HCT116 (cell line): ENCODE measurements around the gene NHLRC4. TPM values are rescaled to one million over a fixed set of nuclear protein-coding genes. Genes with fewer than 3 reads are reported as not detected.

Experiments used
- ATAC-seq: fragments of 200-7000 bp; cut with Tn5 transposase; 2 replicates; pipeline ENCODE4 v1.9.1; 2020; ENCODE audit warnings: mild to moderate bottlenecking, moderate library complexity
- BruUV-seq: library from RNA; stranded (reverse); fragments of 400-500 nt; replicated peaks from 2 replicates; lab custom pipeline; 2021; lab: Mats Ljungman, UMichigan
- CTCF ChIA-PET: fragments of 300-600 bp; sonication (Branson Sonifier 250); formaldehyde crosslinking; loops from one replicate; lab custom pipeline; 2021; ENCODE audit warnings: antibody characterized with exemption; lab: Charles Lee
- POLR2A ChIA-PET: fragments of 300-600, 350-600 bp; sonication (Branson Sonifier 250); formaldehyde crosslinking; loops from one replicate; lab custom pipeline; 2021; ENCODE audit warnings: antibody characterized with exemption; lab: Charles Lee
- RAD21 ChIA-PET, 2 experiments: fragments of 300-600 bp; sonication (Branson Sonifier 250); formaldehyde crosslinking; loops; one replicate each; lab custom pipeline; 2023; ENCODE audit warnings: low total read pairs in 2 of 2; ENCODE audit not compliant: uncharacterized antibody in 2 of 2, unreplicated experiment in 2 of 2, low non-redundant PET in 1 of 2; lab: Charles Lee
- DNase-seq: peaks from one replicate; pipeline ENCODE4 v3.0.0-alpha.2; 2010; ENCODE audit warnings: low read depth, low spot score
- H2AFZ ChIP-seq: fragments of 200-600 bp; shearing (Covaris generic), sonication (generic); 2 replicates; pipeline ENCODE4 v1.6.1; 2017; ENCODE audit warnings: low read depth, mixed run types, mixed read lengths, antibody characterized with exemption, low read length; ENCODE audit not compliant: poor library complexity, severe bottlenecking
- H3K27ac ChIP-seq: 2 replicates; pipeline ENCODE4 v1.5.1; 2012; ENCODE audit warnings: low read depth, low read length
- H3K27me3 ChIP-seq: fragments of 200-600 bp; sonication (generic); 2 replicates; pipeline ENCODE4 v1.6.1; 2016; ENCODE audit warnings: mixed run types, low read length, mixed read lengths; ENCODE audit not compliant: insufficient read depth
- H3K36me3 ChIP-seq, 2 experiments: fragments of 200-500 bp in 1 of 2; fragments of 200-600 bp in 1 of 2; sonication (Bioruptor generic) in 1 of 2; sonication (generic) in 1 of 2; 2 replicates each; pipeline versions ENCODE4 v1.5.1 to v1.6.1; 2014 to 2016; ENCODE audit warnings: low read length in 2 of 2, inconsistent platforms in 1 of 2, mixed read lengths in 1 of 2, mixed run types in 1 of 2; ENCODE audit not compliant: insufficient read depth in 2 of 2, control insufficient read depth in 1 of 2
- H3K4me1 ChIP-seq, 2 experiments: fragments of 200-600 bp in 1 of 2; sonication (generic) in 1 of 2; 2 replicates each; pipeline versions ENCODE4 v1.5.1 to v1.6.1; 2012 to 2017; ENCODE audit warnings: low read length in 2 of 2, inconsistent platforms in 1 of 2, mild to moderate bottlenecking in 1 of 2, mixed read lengths in 1 of 2, mixed run types in 1 of 2, moderate library complexity in 1 of 2; ENCODE audit not compliant: insufficient read depth in 2 of 2, control insufficient read depth in 1 of 2
- H3K4me2 ChIP-seq: fragments of 200-600 bp; sonication (generic); 2 replicates; pipeline ENCODE4 v1.6.1; 2017; ENCODE audit warnings: mixed run types, low read length, mixed read lengths
- H3K4me3 ChIP-seq, 2 experiments: fragments of 200-600 bp in 1 of 2; sonication (generic) in 1 of 2; replicated peaks in 1 of 2; 2 replicates each; pipeline ENCODE4 v1.5.1; 2011 to 2016; ENCODE audit warnings: low read length in 2 of 2, control low read depth in 1 of 2, low read depth in 1 of 2, mild to moderate bottlenecking in 1 of 2, mixed read lengths in 1 of 2, mixed run types in 1 of 2
- H3K79me2 ChIP-seq: fragments of 200-600 bp; sonication (generic); 2 replicates; pipeline ENCODE4 v1.6.1; 2017; ENCODE audit warnings: mild to moderate bottlenecking, mixed run types, low read length, moderate library complexity, mixed read lengths; ENCODE audit not compliant: insufficient read depth
- H3K9ac ChIP-seq: fragments of 200-600 bp; sonication (generic); 2 replicates; pipeline ENCODE4 v1.6.1; 2016; ENCODE audit warnings: low read length, mixed read lengths
- H3K9me2 ChIP-seq: fragments of 200-600 bp; sonication (generic), shearing (Covaris generic); 2 replicates; pipeline ENCODE4 v1.6.1; 2017; ENCODE audit warnings: mixed run types, mild to moderate bottlenecking, moderate library complexity; ENCODE audit not compliant: insufficient read depth
- H3K9me3 ChIP-seq, 2 experiments: fragments of 200-500 bp in 1 of 2; fragments of 200-600 bp in 1 of 2; sonication (Bioruptor generic) in 1 of 2; sonication (generic) in 1 of 2; 2 replicates each; pipeline ENCODE4 v1.6.1; 2014 to 2017; ENCODE audit warnings: low read length in 2 of 2, mixed read lengths in 2 of 2, inconsistent platforms in 1 of 2, low read depth in 1 of 2, mild to moderate bottlenecking in 1 of 2, mixed run types in 1 of 2, moderate library complexity in 1 of 2; ENCODE audit not compliant: control insufficient read depth in 1 of 2, insufficient read depth in 1 of 2
- H4K20me1 ChIP-seq: fragments of 200-600 bp; sonication (generic), shearing (Covaris generic); 2 replicates; pipeline ENCODE4 v1.6.1; 2017; ENCODE audit warnings: mixed run types, mild to moderate bottlenecking, moderate library complexity; ENCODE audit not compliant: insufficient read depth
- CBX3 ChIP-seq: IDR thresholded peaks from 2 replicates; pipeline ENCODE4 v1.6.1; 2012; ENCODE audit warnings: low read depth
- CEBPB ChIP-seq: IDR thresholded peaks from 2 replicates; pipeline ENCODE4 v1.6.1; 2012; ENCODE audit warnings: low read depth
- EGR1 ChIP-seq: IDR thresholded peaks from 2 replicates; pipeline ENCODE4 v1.6.1; 2012; ENCODE audit warnings: low read depth
- ELF1 ChIP-seq: IDR thresholded peaks from 2 replicates; pipeline ENCODE4 v1.6.1; 2012; ENCODE audit warnings: low read depth, borderline replicate concordance
- EZH2phosphoT487 ChIP-seq: fragments of 200-600 bp; IDR thresholded peaks from 2 replicates; pipeline ENCODE4 v1.6.1; 2018; ENCODE audit warnings: antibody characterized with exemption, borderline replicate concordance
- FOSL1 ChIP-seq: IDR thresholded peaks from 2 replicates; pipeline ENCODE4 v1.6.1; 2012; ENCODE audit warnings: low read depth
- JUND ChIP-seq: IDR thresholded peaks from 2 replicates; pipeline ENCODE4 v1.6.1; 2012
- POLR2A ChIP-seq: IDR thresholded peaks from 2 replicates; pipeline ENCODE4 v1.7.0; 2011; ENCODE audit warnings: borderline replicate concordance; ENCODE audit not compliant: insufficient read depth, insufficient read length; ENCODE audit errors: extremely low read depth
- POLR2AphosphoS5 ChIP-seq: IDR thresholded peaks from 2 replicates; pipeline ENCODE4 v1.6.1; 2011; ENCODE audit warnings: mild to moderate bottlenecking, low read depth, low read length, moderate library complexity
- SP1 ChIP-seq: IDR thresholded peaks from 2 replicates; pipeline ENCODE4 v1.6.1; 2012; ENCODE audit warnings: low read depth
- SRF ChIP-seq: IDR thresholded peaks from 2 replicates; pipeline ENCODE4 v1.6.1; 2012; ENCODE audit warnings: low read depth
- TCF7L2 ChIP-seq: IDR thresholded peaks from 2 replicates; pipeline ENCODE4 v1.7.0; 2011; ENCODE audit warnings: borderline replicate concordance, inconsistent platforms; ENCODE audit not compliant: insufficient read depth, insufficient read length; ENCODE audit errors: extremely low read depth
- YY1 ChIP-seq: IDR thresholded peaks from 2 replicates; pipeline ENCODE4 v1.6.1; 2011; ENCODE audit warnings: low read length, low read depth, moderate library complexity, mild to moderate bottlenecking; ENCODE audit not compliant: insufficient replicate concordance; ENCODE audit errors: extremely low read depth
- ZFX ChIP-seq: fragments of 450-650 bp; IDR thresholded peaks from 2 replicates; pipeline ENCODE4 v1.6.1; 2017
- ZNF274 ChIP-seq: fragments of 200-500 bp; sonication (Bioruptor generic); IDR thresholded peaks from 2 replicates; pipeline ENCODE4 v1.6.1; 2014; ENCODE audit warnings: mild to moderate bottlenecking, low read depth, low read length, inconsistent platforms
- intact Hi-C: fragments of 100-400 bp; cut with micrococcal nuclease; formaldehyde crosslinking; loops from 2 replicates; pipeline ENCODE4 v1.10.0; 2022
- total RNA-seq: library from RNA; stranded (reverse); gene quantifications from one replicate; pipeline ENCODE4 v1.2.1, GENCODE V29; 2021; ENCODE audit not compliant: unreplicated experiment
- TF ChIP-seq, protein P1 (sequence below): IDR thresholded peaks from 2 replicates; pipeline ENCODE4 v1.6.1; 2012
- TF ChIP-seq, protein P2 (sequence below): IDR thresholded peaks from 2 replicates; pipeline ENCODE4 v1.6.1; 2012; ENCODE audit warnings: low read depth
- TF ChIP-seq, protein P3 (sequence below): IDR thresholded peaks from 2 replicates; pipeline ENCODE4 v1.6.1; 2012
- TF ChIP-seq, protein P4 (sequence below): IDR thresholded peaks from 2 replicates; pipeline ENCODE4 v1.6.1; 2011; ENCODE audit warnings: mild to moderate bottlenecking, low read length, moderate library complexity; ENCODE audit not compliant: insufficient replicate concordance; ENCODE audit errors: extremely low read depth

Gene NHLRC4
- total RNA-seq, 1 experiment from 2014 or later: 0.22 TPM

DNA sequence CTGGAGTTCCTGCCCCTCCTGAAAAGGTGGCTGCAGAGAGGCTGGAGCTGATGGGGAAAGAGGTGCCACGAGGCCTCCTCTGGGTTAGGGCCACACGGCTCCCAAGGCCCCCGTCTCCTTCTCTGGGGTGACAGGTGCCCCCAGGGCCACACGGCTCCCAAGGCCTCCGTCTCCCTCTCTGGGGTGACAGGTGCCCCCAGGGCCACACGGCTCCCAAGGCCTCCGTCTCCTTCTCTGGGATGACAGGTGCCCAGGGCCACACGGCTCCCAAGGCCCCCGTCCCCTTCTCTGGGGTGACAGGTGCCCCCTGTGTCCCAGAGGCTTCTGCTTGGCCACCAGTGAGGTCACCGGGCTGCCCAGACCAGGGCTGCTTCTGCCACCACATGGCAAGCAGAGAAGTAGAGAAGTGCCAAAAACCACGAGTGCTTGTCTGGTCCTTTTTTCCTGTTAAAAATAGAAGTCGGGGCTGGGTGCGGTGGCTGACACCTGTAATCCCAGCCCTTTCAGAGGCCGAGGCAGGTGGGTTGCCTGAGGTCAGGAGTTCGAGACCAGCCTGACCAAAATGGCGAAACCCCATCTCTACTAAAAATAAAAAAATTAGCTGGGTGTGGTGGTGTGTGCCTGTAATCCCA is 35.2 kb upstream of the NHLRC4 start (continued):
- TF ChIP-seq ZNF274: no peak
- TF ChIP-seq FOSL1: no peak
- no peak for TF ChIP-seq POLR2A
- TF ChIP-seq JUND: no peak
- TF ChIP-seq YY1: no peak
- no peak for TF ChIP-seq TCF7L2
- no peak for TF ChIP-seq EZH2phosphoT487
- no peak for TF ChIP-seq SP1

DNA sequence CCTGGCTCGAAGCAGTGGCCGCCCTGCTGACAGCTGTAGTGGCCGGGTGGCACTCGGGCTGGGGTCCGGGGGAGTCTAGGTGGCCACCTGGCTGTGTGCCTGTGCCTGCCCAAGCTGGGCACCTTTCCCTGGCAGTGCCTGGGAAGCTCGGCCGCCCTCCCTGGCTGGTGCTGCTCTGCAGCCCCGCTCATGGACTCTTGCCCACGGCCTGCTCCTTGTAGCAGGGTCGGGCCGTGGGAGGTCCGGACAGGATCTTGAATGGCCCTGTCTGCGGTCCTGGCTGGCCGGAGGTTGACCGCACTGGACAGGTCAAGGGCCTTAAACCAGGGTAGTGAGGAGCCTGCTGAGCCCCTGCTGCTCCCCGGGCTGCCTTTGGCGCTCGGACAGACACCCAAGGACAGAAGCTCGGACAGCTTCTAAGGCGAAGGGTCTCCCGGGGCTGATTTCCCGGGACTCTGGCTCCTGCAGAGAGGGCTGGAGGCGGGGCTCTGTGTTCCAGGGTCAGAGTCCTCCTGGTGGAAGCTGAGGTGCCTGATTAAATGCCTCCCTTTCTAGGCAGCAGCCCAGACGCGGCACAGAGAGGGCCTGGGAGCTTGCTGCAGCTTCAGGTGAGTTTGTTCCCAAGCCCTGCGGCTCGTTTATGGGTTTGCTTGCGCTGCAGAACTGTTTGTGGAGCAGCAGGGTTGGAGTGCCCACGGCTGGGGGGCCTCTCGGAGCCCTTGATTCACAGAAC is 33.2 kb upstream of the NHLRC4 start:
- Histone ChIP-seq H3K4me1 (peaks cover 16 to 44% of the 10 kb centered on the region in 2 experiments), H3K79me2 (peaks cover 86% of the 10 kb centered on the region), H3K36me3 (peaks cover 0 to 6% of the 10 kb centered on the region in 2 experiments; a peak in 1 of 4 replicates), H3K9me2 (no peaks in the 10 kb centered on the region), H3K27me3 (no peaks in the 10 kb centered on the region), H4K20me1 (no peaks in the 10 kb centered on the region), H3K4me3 (no peak overlapping the region), H3K27ac (no peak overlapping the region), H2AFZ (no peak overlapping the region), H3K9me3 (no peaks in the 10 kb centered on the region), H3K9ac (no peak overlapping the region), H3K4me2 (no peak overlapping the region)
- DNase-seq (no peak), ATAC-seq (no peak)
- ChIA-PET CTCF (no interaction called here), POLR2A (no interaction called here), RAD21 (no interaction called here)
- BruUV-seq: no TSS peak
- TF ChIP-seq, protein P1, sequence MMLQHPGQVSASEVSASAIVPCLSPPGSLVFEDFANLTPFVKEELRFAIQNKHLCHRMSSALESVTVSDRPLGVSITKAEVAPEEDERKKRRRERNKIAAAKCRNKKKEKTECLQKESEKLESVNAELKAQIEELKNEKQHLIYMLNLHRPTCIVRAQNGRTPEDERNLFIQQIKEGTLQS: no peak
- TF ChIP-seq, protein P2, sequence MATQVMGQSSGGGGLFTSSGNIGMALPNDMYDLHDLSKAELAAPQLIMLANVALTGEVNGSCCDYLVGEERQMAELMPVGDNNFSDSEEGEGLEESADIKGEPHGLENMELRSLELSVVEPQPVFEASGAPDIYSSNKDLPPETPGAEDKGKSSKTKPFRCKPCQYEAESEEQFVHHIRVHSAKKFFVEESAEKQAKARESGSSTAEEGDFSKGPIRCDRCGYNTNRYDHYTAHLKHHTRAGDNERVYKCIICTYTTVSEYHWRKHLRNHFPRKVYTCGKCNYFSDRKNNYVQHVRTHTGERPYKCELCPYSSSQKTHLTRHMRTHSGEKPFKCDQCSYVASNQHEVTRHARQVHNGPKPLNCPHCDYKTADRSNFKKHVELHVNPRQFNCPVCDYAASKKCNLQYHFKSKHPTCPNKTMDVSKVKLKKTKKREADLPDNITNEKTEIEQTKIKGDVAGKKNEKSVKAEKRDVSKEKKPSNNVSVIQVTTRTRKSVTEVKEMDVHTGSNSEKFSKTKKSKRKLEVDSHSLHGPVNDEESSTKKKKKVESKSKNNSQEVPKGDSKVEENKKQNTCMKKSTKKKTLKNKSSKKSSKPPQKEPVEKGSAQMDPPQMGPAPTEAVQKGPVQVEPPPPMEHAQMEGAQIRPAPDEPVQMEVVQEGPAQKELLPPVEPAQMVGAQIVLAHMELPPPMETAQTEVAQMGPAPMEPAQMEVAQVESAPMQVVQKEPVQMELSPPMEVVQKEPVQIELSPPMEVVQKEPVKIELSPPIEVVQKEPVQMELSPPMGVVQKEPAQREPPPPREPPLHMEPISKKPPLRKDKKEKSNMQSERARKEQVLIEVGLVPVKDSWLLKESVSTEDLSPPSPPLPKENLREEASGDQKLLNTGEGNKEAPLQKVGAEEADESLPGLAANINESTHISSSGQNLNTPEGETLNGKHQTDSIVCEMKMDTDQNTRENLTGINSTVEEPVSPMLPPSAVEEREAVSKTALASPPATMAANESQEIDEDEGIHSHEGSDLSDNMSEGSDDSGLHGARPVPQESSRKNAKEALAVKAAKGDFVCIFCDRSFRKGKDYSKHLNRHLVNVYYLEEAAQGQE: no peak
- no peak for TF ChIP-seq CBX3
- no peak for TF ChIP-seq FOSL1
- no peak for TF ChIP-seq EZH2phosphoT487
- no peak for TF ChIP-seq EGR1
- no peak for TF ChIP-seq POLR2AphosphoS5
- no peak for TF ChIP-seq TCF7L2
- TF ChIP-seq POLR2A: no peak
- no peak for TF ChIP-seq ELF1
- no peak for TF ChIP-seq CEBPB
- TF ChIP-seq, protein P3, sequence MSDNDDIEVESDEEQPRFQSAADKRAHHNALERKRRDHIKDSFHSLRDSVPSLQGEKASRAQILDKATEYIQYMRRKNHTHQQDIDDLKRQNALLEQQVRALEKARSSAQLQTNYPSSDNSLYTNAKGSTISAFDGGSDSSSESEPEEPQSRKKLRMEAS: no peak
- TF ChIP-seq, protein P4, sequence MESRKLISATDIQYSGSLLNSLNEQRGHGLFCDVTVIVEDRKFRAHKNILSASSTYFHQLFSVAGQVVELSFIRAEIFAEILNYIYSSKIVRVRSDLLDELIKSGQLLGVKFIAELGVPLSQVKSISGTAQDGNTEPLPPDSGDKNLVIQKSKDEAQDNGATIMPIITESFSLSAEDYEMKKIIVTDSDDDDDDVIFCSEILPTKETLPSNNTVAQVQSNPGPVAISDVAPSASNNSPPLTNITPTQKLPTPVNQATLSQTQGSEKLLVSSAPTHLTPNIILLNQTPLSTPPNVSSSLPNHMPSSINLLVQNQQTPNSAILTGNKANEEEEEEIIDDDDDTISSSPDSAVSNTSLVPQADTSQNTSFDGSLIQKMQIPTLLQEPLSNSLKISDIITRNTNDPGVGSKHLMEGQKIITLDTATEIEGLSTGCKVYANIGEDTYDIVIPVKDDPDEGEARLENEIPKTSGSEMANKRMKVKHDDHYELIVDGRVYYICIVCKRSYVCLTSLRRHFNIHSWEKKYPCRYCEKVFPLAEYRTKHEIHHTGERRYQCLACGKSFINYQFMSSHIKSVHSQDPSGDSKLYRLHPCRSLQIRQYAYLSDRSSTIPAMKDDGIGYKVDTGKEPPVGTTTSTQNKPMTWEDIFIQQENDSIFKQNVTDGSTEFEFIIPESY: no peak
- TF ChIP-seq ZFX: no peak
- TF ChIP-seq SRF: no peak
- TF ChIP-seq JUND: no peak
- no peak for TF ChIP-seq SP1
- intact Hi-C loops: no loop called here
